ENCODE results near the gene TMEM63C. TPM values are rescaled to one million over a fixed set of nuclear protein-coding genes. Genes with fewer than 3 reads are reported as not detected.

TMEM63C gene
- total RNA-seq, 3 donors from 2014 or later (not counting 1 experiment from before 2014, with no cell fraction given) = 1.5 to 5.1 (median 2.1) TPM

- Histone ChIP-seq H3K27me3 (ENCODE audit: control insufficient read depth, insufficient read depth, low read length) (no peaks in the 10 kb centered on the region), H3K36me3 (ENCODE audit: control insufficient read depth, insufficient read depth, low read length) (no peaks in the 10 kb centered on the region), H3K9me3 (ENCODE audit: control insufficient read depth, insufficient read depth, low read length) (no peaks in the 10 kb centered on the region), H3K4me3 (ENCODE audit: low read length) (no peak overlapping the region), H3K27ac (ENCODE audit: low read length) (no peak overlapping the region), H3K4me1 (ENCODE audit: control insufficient read depth, insufficient read depth, low read length) (no peaks in the 10 kb centered on the region)
- Mint-ChIP-seq H3K4me1 (no peaks in the 10 kb centered on the region), H3K27me3 (ENCODE audit: low read depth in 2 of 2) (no peaks in the 10 kb centered on the region), H3K36me3 (no peaks in the 10 kb centered on the region), H3K27ac (no peak overlapping the region), H3K9me3 (no peaks in the 10 kb centered on the region), H3K4me3 (no peak overlapping the region)
- WGBS (ENCODE audit: insufficient coverage) = 91% methylated on average over 8 of the region's 8 CpGs
- intact Hi-C loops (cut with micrococcal nuclease) = no loop called here
- TF ChIP-seq, protein P1, sequence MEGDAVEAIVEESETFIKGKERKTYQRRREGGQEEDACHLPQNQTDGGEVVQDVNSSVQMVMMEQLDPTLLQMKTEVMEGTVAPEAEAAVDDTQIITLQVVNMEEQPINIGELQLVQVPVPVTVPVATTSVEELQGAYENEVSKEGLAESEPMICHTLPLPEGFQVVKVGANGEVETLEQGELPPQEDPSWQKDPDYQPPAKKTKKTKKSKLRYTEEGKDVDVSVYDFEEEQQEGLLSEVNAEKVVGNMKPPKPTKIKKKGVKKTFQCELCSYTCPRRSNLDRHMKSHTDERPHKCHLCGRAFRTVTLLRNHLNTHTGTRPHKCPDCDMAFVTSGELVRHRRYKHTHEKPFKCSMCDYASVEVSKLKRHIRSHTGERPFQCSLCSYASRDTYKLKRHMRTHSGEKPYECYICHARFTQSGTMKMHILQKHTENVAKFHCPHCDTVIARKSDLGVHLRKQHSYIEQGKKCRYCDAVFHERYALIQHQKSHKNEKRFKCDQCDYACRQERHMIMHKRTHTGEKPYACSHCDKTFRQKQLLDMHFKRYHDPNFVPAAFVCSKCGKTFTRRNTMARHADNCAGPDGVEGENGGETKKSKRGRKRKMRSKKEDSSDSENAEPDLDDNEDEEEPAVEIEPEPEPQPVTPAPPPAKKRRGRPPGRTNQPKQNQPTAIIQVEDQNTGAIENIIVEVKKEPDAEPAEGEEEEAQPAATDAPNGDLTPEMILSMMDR (IDR thresholded peaks at IDR 0.05) = no peak
- DNase-seq (no peak), ATAC-seq (no peak)
These were observed 115.3 kb downstream of the TMEM63C start for GRCh38 chr14:77296906-77297305.

DNA sequence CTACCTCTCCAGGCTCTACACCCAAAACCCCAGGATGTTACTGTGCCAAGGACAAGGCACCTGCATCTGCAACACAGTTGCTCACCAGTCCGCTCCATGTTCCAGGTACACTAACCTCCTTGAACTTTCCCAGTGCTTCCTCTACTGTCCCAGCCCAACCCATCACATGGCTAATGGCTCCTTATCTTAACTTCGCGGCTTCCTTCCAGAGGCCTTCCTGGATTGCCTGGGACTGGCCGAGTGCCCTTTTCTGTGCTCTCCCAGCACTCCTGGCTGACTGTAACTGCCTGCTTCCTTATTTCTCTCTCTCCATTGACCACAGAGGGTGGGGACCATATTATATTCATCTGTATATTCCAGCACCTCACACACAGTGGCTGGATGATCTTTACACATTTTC, 118.2 kb downstream of the TMEM63C start:
- H3K4me3 ChIP-seq (ENCODE audit: low read length) = no peak overlapping the region
- H3K4me3 Mint-ChIP-seq = no peak overlapping the region
- no peak overlapping the region for H3K27ac Mint-ChIP-seq
- no peak overlapping the region for H3K27ac ChIP-seq (ENCODE audit: low read length)
- no peaks in the 10 kb centered on the region for H3K4me1 Mint-ChIP-seq
- no peaks in the 10 kb centered on the region for H3K9me3 ChIP-seq (ENCODE audit: control insufficient read depth, insufficient read depth, low read length)
- ATAC-seq = no peak
- intact Hi-C loops (cut with micrococcal nuclease) = loop anchor here (2.0 kb wide), 1 partner anchor 251 kb away; no protein-coding TSS in a partner anchor
- H3K36me3 ChIP-seq (ENCODE audit: control insufficient read depth, insufficient read depth, low read length) = no peaks in the 10 kb centered on the region
- WGBS (ENCODE audit: insufficient coverage) = 82% methylated on average over 4 of the region's 4 CpGs
- no peaks in the 10 kb centered on the region for H3K36me3 Mint-ChIP-seq
- no peaks in the 10 kb centered on the region for H3K9me3 Mint-ChIP-seq
- TF ChIP-seq, protein P1 (IDR thresholded peaks at IDR 0.05) = no peak
- H3K27me3 Mint-ChIP-seq (ENCODE audit: low read depth in 2 of 2) = no peaks in the 10 kb centered on the region
- DNase-seq = no peak
- no peaks in the 10 kb centered on the region for H3K4me1 ChIP-seq (ENCODE audit: control insufficient read depth, insufficient read depth, low read length)
- H3K27me3 ChIP-seq (ENCODE audit: control insufficient read depth, insufficient read depth, low read length) = no peaks in the 10 kb centered on the region

DNA sequence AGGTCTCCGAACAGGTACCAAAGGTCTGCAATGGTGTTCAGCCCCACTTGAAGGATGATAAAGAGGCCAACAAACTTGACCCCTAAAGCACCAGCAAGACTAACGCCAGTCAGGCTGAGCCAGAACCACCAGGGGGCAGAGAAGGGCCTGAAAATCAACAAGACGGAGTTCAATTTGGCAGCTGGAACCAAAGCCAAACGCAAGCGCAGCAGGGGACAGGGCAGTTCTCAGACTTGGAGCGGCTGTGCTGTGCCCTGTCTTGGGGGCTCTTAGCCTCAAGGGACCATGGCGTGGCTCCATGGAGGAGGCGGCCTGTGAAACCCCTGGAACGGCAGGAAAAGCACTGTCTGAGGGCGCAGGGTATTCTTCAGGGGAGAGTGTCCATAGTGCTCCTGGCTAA, 119.5 kb downstream of the TMEM63C start:
- WGBS (ENCODE audit: insufficient coverage) = 62% methylated on average over 10 of the region's 10 CpGs
- DNase-seq (peak in 1 of 2 donors; percentile 64), ATAC-seq (peak; percentile 52 to 54 (median 53))
- H3K4me3 Mint-ChIP-seq = no peak overlapping the region
- no peaks in the 10 kb centered on the region for H3K4me1 Mint-ChIP-seq
- H3K27ac ChIP-seq (ENCODE audit: low read length) = no peak overlapping the region
- no peak overlapping the region for H3K27ac Mint-ChIP-seq
- no peaks in the 10 kb centered on the region for H3K36me3 ChIP-seq (ENCODE audit: control insufficient read depth, insufficient read depth, low read length)
- no peaks in the 10 kb centered on the region for H3K4me1 ChIP-seq (ENCODE audit: control insufficient read depth, insufficient read depth, low read length)
- no peaks in the 10 kb centered on the region for H3K36me3 Mint-ChIP-seq
- H3K9me3 ChIP-seq (ENCODE audit: control insufficient read depth, insufficient read depth, low read length) = no peaks in the 10 kb centered on the region
- TF ChIP-seq, protein P1 (IDR thresholded peaks at IDR 0.05) = no peak
- intact Hi-C loops (cut with micrococcal nuclease) = loop anchor here (2.0 kb wide), 1 partner anchor 250 kb away; no protein-coding TSS in a partner anchor
- no peaks in the 10 kb centered on the region for H3K27me3 ChIP-seq (ENCODE audit: control insufficient read depth, insufficient read depth, low read length)
- H3K9me3 Mint-ChIP-seq = no peaks in the 10 kb centered on the region
- no peaks in the 10 kb centered on the region for H3K27me3 Mint-ChIP-seq (ENCODE audit: low read depth in 2 of 2)
- no peak overlapping the region for H3K4me3 ChIP-seq (ENCODE audit: low read length)

DNA sequence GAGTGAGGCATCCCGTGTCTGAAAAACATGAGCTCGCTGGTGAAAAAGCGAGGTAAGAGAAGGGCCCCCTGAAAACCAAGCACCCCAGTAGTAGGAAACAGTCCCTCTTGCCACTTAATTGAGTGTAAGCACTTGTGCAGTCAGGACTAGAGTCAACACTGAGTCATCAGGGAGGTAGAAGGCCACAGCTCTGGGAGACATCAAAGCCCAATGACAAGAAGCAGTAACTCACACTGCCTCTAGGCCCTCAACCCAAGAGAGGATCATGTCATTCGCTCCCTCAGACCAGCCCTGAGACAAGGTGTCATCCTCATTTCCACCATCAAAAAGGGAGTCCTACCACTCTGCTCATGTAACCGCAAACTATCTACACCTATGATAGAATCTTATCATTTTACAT, 121.3 kb downstream of the TMEM63C start:
- Histone ChIP-seq H3K9me3 (ENCODE audit: control insufficient read depth, insufficient read depth, low read length) (no peaks in the 10 kb centered on the region), H3K36me3 (ENCODE audit: control insufficient read depth, insufficient read depth, low read length) (no peaks in the 10 kb centered on the region), H3K4me1 (ENCODE audit: control insufficient read depth, insufficient read depth, low read length) (no peaks in the 10 kb centered on the region), H3K4me3 (ENCODE audit: low read length) (no peak overlapping the region), H3K27me3 (ENCODE audit: control insufficient read depth, insufficient read depth, low read length) (no peaks in the 10 kb centered on the region), H3K27ac (ENCODE audit: low read length) (no peak overlapping the region)
- Mint-ChIP-seq H3K4me3 (no peak overlapping the region), H3K27ac (no peak overlapping the region), H3K36me3 (no peaks in the 10 kb centered on the region), H3K9me3 (no peaks in the 10 kb centered on the region), H3K4me1 (no peaks in the 10 kb centered on the region), H3K27me3 (ENCODE audit: low read depth in 2 of 2) (no peaks in the 10 kb centered on the region)
- intact Hi-C loops (cut with micrococcal nuclease) = no loop called here
- DNase-seq = no peak
- TF ChIP-seq, protein P1 (IDR thresholded peaks at IDR 0.05) = no peak
- WGBS (ENCODE audit: insufficient coverage) = 83% methylated on average over 5 of the region's 5 CpGs
- ATAC-seq = no peak

Data from natural killer cell (primary cell).